HEK293 (cell line): ENCODE measurements around the gene ITPKA.

Experiments used
- CTCF ChIA-PET: fragments of 350-600 bp; formaldehyde crosslinking; extraction: SDS; loops from one replicate; lab custom pipeline; 2021; ENCODE audit warnings: antibody characterized with exemption; lab: Yijun Ruan, JAX
- POLR2A ChIA-PET: fragments of 300-600 bp; formaldehyde crosslinking; extraction: SDS; loops from one replicate; lab custom pipeline; 2020; ENCODE audit warnings: antibody characterized with exemption, inconsistent platforms; lab: Yijun Ruan, JAX
- H3K27ac ChIP-seq: fragments of 200-500 bp; sonication (Bioruptor generic); 2 replicates; pipeline ENCODE4 v1.5.1; 2014; ENCODE audit warnings: low read depth, low read length, control low read depth, inconsistent platforms; ENCODE audit errors: extremely low read depth
- H3K36me3 ChIP-seq, 2 experiments: fragments of 200-500 bp in 1 of 2; sonication (Bioruptor generic) in 1 of 2; 1 replicate in 1 of 2; 2 replicates in 1 of 2; pipeline ENCODE4 v1.5.1; 2014 to 2017; ENCODE audit warnings: inconsistent platforms in 2 of 2, low read length in 2 of 2; ENCODE audit not compliant: control insufficient read depth in 2 of 2, insufficient read depth in 1 of 2
- H3K4me1 ChIP-seq: fragments of 200-500 bp; sonication (Bioruptor generic); 2 replicates; pipeline ENCODE4 v1.5.1; 2014; ENCODE audit warnings: mild to moderate bottlenecking, low read length, inconsistent platforms; ENCODE audit not compliant: control insufficient read depth, insufficient read depth
- H3K4me3 ChIP-seq: 2 replicates; pipeline ENCODE4 v1.5.1; 2011; ENCODE audit warnings: low read depth, mild to moderate bottlenecking, control low read depth, low read length, moderate library complexity
- H3K9me3 ChIP-seq: fragments of 200-500 bp; sonication (Bioruptor generic); 2 replicates; pipeline ENCODE4 v1.5.1; 2014; ENCODE audit warnings: low read depth, low read length, inconsistent platforms; ENCODE audit not compliant: control insufficient read depth, insufficient read depth
- GLIS1 ChIP-seq: fragments of 450-650 bp; formaldehyde crosslinking; IDR thresholded peaks from 2 replicates; pipeline ENCODE4 v1.5.1; 2016; ENCODE audit warnings: missing biosample characterization, missing genetic modification characterization
- KLF9 ChIP-seq: fragments of 450-650 bp; formaldehyde crosslinking; IDR thresholded peaks from 2 replicates; pipeline ENCODE4 v1.5.1; 2016; ENCODE audit warnings: missing biosample characterization, missing genetic modification characterization, low read depth
- ZBTB1 ChIP-seq: fragments of 450-650 bp; formaldehyde crosslinking; IDR thresholded peaks from 2 replicates; pipeline ENCODE4 v1.5.1; 2016; ENCODE audit warnings: missing biosample characterization, missing genetic modification characterization
- ZNF2 ChIP-seq: fragments of 450-650 bp; formaldehyde crosslinking; IDR thresholded peaks from 2 replicates; pipeline ENCODE4 v1.5.1; 2016; ENCODE audit warnings: missing biosample characterization, missing genetic modification characterization
- ZNF211 ChIP-seq: fragments of 450-650 bp; formaldehyde crosslinking; IDR thresholded peaks from 2 replicates; pipeline ENCODE4 v1.5.1; 2016; ENCODE audit warnings: low read depth, missing biosample characterization, missing genetic modification characterization
- ZNF423 ChIP-seq: fragments of 450-650 bp; formaldehyde crosslinking; IDR thresholded peaks from 2 replicates; pipeline ENCODE4 v1.5.1; 2016; ENCODE audit warnings: missing biosample characterization, missing genetic modification characterization
- ZNF426 ChIP-seq: fragments of 450-650 bp; formaldehyde crosslinking; IDR thresholded peaks from 2 replicates; pipeline ENCODE4 v1.5.1; 2017; ENCODE audit warnings: missing biosample characterization, missing genetic modification characterization, mild to moderate bottlenecking, inconsistent platforms, moderate library complexity
- ZNF561 ChIP-seq: fragments of 450-650 bp; IDR thresholded peaks from 2 replicates; pipeline ENCODE4 v1.5.1; 2018; ENCODE audit warnings: missing biosample characterization, missing genetic modification characterization, borderline replicate concordance
- ZNF658 ChIP-seq: fragments of 450-650 bp; formaldehyde crosslinking; IDR thresholded peaks from 2 replicates; pipeline ENCODE4; 2016; ENCODE audit warnings: missing biosample characterization, missing genetic modification characterization
- ZNF660 ChIP-seq: fragments of 450-650 bp; IDR thresholded peaks from 2 replicates; pipeline ENCODE4 v1.5.1; 2018; ENCODE audit warnings: missing biosample characterization, mild to moderate bottlenecking, missing genetic modification characterization
- ZNF670 ChIP-seq: fragments of 450-650 bp; formaldehyde crosslinking; IDR thresholded peaks from 2 replicates; pipeline ENCODE4 v1.5.1; 2016; ENCODE audit warnings: missing biosample characterization, missing genetic modification characterization, low read depth
- ZNF76 ChIP-seq: fragments of 450-650 bp; formaldehyde crosslinking; IDR thresholded peaks from 2 replicates; pipeline ENCODE4; 2016; ENCODE audit warnings: low read depth, missing biosample characterization, missing genetic modification characterization, borderline replicate concordance
- ZXDB ChIP-seq: fragments of 450-650 bp; formaldehyde crosslinking; IDR thresholded peaks from 2 replicates; pipeline ENCODE4 v1.5.1; 2016; ENCODE audit warnings: missing biosample characterization, missing genetic modification characterization
- TF ChIP-seq, protein P1 (sequence below): fragments of 450-650 bp; formaldehyde crosslinking; IDR thresholded peaks from 2 replicates; pipeline ENCODE4 v1.5.1; 2017; ENCODE audit warnings: missing biosample characterization, missing genetic modification characterization
- TF ChIP-seq, protein P2 (sequence below): fragments of 450-650 bp; formaldehyde crosslinking; IDR thresholded peaks from 2 replicates; pipeline ENCODE4 v1.5.1; 2016; ENCODE audit warnings: missing biosample characterization, missing genetic modification characterization
- TF ChIP-seq, protein P3 (sequence below): fragments of 450-650 bp; formaldehyde crosslinking; IDR thresholded peaks from 2 replicates; pipeline ENCODE4 v1.5.1; 2016; ENCODE audit warnings: missing biosample characterization, missing genetic modification characterization
- TF ChIP-seq, protein P4 (sequence below): fragments of 450-650 bp; formaldehyde crosslinking; IDR thresholded peaks from 2 replicates; pipeline ENCODE4 v1.5.1; 2016; ENCODE audit warnings: missing biosample characterization, missing genetic modification characterization
- TF ChIP-seq, protein P5 (sequence below): fragments of 450-650 bp; formaldehyde crosslinking; IDR thresholded peaks from 2 replicates; pipeline ENCODE4 v1.5.1; 2016; ENCODE audit warnings: missing biosample characterization, missing genetic modification characterization
- TF ChIP-seq, protein P6 (sequence below): fragments of 450-650 bp; formaldehyde crosslinking; IDR thresholded peaks from 2 replicates; pipeline ENCODE4 v1.5.1; 2016; ENCODE audit warnings: missing biosample characterization, missing genetic modification characterization, borderline replicate concordance

ITPKA gene

DNA sequence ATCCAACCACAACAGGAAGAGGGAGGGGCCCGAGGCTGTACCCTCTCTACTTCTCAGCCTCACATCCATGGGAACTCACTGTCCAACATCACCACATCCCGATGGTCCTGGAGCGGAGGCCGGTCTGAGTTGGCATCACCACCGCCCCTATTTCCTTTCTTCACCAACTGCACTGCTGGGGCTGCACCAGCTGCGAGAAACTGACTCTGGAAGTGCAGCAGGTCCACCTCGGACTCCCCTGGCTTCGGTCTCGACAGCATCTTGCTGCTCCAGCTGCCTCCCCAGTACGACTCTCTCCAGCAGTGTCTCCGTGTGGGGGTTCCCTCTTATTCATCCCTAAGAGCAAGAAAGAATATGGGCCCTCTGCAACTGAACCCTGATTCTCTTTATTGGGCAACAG is 43.2 kb downstream of the ITPKA start:
- no peaks in the 10 kb centered on the region for H3K4me1 ChIP-seq
- H3K27ac ChIP-seq, result no peak overlapping the region
- no peaks in the 10 kb centered on the region for H3K9me3 ChIP-seq
- ChIA-PET POLR2A (no interaction called here), CTCF (no interaction called here)
- TF ChIP-seq, protein P1, sequence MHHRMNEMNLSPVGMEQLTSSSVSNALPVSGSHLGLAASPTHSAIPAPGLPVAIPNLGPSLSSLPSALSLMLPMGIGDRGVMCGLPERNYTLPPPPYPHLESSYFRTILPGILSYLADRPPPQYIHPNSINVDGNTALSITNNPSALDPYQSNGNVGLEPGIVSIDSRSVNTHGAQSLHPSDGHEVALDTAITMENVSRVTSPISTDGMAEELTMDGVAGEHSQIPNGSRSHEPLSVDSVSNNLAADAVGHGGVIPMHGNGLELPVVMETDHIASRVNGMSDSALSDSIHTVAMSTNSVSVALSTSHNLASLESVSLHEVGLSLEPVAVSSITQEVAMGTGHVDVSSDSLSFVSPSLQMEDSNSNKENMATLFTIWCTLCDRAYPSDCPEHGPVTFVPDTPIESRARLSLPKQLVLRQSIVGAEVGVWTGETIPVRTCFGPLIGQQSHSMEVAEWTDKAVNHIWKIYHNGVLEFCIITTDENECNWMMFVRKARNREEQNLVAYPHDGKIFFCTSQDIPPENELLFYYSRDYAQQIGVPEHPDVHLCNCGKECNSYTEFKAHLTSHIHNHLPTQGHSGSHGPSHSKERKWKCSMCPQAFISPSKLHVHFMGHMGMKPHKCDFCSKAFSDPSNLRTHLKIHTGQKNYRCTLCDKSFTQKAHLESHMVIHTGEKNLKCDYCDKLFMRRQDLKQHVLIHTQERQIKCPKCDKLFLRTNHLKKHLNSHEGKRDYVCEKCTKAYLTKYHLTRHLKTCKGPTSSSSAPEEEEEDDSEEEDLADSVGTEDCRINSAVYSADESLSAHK (tag by site-specific recombination), result no peak
- TF ChIP-seq ZBTB1 (tag by site-specific recombination), result no peak
- no peak for TF ChIP-seq ZNF426
- TF ChIP-seq ZNF658 (tag by site-specific recombination), result no peak
- no peak for TF ChIP-seq ZXDB (tag by site-specific recombination)
- no peak for TF ChIP-seq ZNF423 (tag by site-specific recombination)
- no peak for TF ChIP-seq KLF9 (tag by site-specific recombination)
- no peak for TF ChIP-seq GLIS1 (tag by site-specific recombination)
- TF ChIP-seq, protein P2, sequence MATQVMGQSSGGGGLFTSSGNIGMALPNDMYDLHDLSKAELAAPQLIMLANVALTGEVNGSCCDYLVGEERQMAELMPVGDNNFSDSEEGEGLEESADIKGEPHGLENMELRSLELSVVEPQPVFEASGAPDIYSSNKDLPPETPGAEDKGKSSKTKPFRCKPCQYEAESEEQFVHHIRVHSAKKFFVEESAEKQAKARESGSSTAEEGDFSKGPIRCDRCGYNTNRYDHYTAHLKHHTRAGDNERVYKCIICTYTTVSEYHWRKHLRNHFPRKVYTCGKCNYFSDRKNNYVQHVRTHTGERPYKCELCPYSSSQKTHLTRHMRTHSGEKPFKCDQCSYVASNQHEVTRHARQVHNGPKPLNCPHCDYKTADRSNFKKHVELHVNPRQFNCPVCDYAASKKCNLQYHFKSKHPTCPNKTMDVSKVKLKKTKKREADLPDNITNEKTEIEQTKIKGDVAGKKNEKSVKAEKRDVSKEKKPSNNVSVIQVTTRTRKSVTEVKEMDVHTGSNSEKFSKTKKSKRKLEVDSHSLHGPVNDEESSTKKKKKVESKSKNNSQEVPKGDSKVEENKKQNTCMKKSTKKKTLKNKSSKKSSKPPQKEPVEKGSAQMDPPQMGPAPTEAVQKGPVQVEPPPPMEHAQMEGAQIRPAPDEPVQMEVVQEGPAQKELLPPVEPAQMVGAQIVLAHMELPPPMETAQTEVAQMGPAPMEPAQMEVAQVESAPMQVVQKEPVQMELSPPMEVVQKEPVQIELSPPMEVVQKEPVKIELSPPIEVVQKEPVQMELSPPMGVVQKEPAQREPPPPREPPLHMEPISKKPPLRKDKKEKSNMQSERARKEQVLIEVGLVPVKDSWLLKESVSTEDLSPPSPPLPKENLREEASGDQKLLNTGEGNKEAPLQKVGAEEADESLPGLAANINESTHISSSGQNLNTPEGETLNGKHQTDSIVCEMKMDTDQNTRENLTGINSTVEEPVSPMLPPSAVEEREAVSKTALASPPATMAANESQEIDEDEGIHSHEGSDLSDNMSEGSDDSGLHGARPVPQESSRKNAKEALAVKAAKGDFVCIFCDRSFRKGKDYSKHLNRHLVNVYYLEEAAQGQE (tag by site-specific recombination), result no peak
- TF ChIP-seq, protein P3, sequence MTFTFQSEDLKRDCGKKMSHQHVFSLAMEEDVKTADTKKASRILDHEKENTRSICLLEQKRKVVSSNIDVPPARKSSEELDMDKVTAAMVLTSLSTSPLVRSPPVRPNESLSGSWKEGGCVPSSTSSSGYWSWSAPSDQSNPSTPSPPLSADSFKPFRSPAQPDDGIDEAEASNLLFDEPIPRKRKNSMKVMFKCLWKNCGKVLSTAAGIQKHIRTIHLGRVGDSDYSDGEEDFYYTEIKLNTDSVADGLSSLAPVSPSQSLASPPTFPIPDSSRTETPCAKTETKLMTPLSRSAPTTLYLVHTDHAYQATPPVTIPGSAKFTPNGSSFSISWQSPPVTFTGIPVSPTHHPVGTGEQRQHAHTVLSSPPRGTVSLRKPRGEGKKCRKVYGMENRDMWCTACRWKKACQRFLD, result no peak
- no peak for TF ChIP-seq ZNF76 (tag by site-specific recombination)
- no peak for TF ChIP-seq ZNF211
- TF ChIP-seq ZNF561, result no peak
- TF ChIP-seq ZNF670 (tag by site-specific recombination), result no peak
- TF ChIP-seq, protein P4, sequence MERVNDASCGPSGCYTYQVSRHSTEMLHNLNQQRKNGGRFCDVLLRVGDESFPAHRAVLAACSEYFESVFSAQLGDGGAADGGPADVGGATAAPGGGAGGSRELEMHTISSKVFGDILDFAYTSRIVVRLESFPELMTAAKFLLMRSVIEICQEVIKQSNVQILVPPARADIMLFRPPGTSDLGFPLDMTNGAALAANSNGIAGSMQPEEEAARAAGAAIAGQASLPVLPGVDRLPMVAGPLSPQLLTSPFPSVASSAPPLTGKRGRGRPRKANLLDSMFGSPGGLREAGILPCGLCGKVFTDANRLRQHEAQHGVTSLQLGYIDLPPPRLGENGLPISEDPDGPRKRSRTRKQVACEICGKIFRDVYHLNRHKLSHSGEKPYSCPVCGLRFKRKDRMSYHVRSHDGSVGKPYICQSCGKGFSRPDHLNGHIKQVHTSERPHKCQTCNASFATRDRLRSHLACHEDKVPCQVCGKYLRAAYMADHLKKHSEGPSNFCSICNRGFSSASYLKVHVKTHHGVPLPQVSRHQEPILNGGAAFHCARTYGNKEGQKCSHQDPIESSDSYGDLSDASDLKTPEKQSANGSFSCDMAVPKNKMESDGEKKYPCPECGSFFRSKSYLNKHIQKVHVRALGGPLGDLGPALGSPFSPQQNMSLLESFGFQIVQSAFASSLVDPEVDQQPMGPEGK (tag by site-specific recombination), result no peak
- TF ChIP-seq, protein P5, sequence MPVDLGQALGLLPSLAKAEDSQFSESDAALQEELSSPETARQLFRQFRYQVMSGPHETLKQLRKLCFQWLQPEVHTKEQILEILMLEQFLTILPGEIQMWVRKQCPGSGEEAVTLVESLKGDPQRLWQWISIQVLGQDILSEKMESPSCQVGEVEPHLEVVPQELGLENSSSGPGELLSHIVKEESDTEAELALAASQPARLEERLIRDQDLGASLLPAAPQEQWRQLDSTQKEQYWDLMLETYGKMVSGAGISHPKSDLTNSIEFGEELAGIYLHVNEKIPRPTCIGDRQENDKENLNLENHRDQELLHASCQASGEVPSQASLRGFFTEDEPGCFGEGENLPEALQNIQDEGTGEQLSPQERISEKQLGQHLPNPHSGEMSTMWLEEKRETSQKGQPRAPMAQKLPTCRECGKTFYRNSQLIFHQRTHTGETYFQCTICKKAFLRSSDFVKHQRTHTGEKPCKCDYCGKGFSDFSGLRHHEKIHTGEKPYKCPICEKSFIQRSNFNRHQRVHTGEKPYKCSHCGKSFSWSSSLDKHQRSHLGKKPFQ (tag by site-specific recombination), result no peak
- no peak for TF ChIP-seq ZNF660 (tag by site-specific recombination)
- TF ChIP-seq, protein P6, sequence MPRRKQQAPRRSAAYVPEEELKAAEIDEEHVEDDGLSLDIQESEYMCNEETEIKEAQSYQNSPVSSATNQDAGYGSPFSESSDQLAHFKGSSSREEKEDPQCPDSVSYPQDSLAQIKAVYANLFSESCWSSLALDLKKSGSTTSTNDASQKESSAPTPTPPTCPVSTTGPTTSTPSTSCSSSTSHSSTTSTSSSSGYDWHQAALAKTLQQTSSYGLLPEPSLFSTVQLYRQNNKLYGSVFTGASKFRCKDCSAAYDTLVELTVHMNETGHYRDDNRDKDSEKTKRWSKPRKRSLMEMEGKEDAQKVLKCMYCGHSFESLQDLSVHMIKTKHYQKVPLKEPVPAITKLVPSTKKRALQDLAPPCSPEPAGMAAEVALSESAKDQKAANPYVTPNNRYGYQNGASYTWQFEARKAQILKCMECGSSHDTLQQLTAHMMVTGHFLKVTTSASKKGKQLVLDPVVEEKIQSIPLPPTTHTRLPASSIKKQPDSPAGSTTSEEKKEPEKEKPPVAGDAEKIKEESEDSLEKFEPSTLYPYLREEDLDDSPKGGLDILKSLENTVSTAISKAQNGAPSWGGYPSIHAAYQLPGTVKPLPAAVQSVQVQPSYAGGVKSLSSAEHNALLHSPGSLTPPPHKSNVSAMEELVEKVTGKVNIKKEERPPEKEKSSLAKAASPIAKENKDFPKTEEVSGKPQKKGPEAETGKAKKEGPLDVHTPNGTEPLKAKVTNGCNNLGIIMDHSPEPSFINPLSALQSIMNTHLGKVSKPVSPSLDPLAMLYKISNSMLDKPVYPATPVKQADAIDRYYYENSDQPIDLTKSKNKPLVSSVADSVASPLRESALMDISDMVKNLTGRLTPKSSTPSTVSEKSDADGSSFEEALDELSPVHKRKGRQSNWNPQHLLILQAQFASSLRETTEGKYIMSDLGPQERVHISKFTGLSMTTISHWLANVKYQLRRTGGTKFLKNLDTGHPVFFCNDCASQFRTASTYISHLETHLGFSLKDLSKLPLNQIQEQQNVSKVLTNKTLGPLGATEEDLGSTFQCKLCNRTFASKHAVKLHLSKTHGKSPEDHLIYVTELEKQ (tag by site-specific recombination), result no peak
- TF ChIP-seq ZNF2 (tag by site-specific recombination), result no peak
- peaks cover 8 to 36% of the 10 kb centered on the region in 2 experiments; a peak in 2 of 3 replicates for H3K36me3 ChIP-seq
- no peak overlapping the region for H3K4me3 ChIP-seq
